Upper lobe of left lung (tissue), 4 donors: ENCODE results near the gene BCL2.

Experiments used
- CTCF ChIP-seq, 6 experiments: fragments of 450-650 bp in 4 of 6; fragments of 200-600 bp in 2 of 6; sonication (generic) in 2 of 6; IDR thresholded peaks; one replicate each; pipeline ENCODE4 v1.5.1; 2016 to 2019; ENCODE audit warnings: antibody characterized with exemption in 6 of 6
- EP300 ChIP-seq, 4 donors: sonication (generic); formaldehyde crosslinking; IDR thresholded peaks; one replicate each; pipeline ENCODE4 v1.5.1; 2017; ENCODE audit warnings: antibody characterized with exemption in 4 of 4, control low read depth in 2 of 4

- TF ChIP-seq CTCF (IDR thresholded peaks at IDR 0.05), result no peak
- TF ChIP-seq EP300 (IDR thresholded peaks at IDR 0.05), result no peak
Measured at GRCh38 chr18:63234841-63235240, 84.7 kb downstream of the BCL2 start.
